ENCODE data around the gene MMUT. TPM values are rescaled to one million over a fixed set of nuclear protein-coding genes. Genes with fewer than 3 reads are reported as not detected.
"Not testable (repeated sequence)": the region's sequence is repeated elsewhere in the genome, so short reads cannot be mapped to it uniquely, and the experiment has no call there.

MMUT gene
- total RNA-seq, 1 donor from 2014 or later, result 23.5 TPM

GRCh38 chr6:49499126-49499525, 36.1 kb upstream of the MMUT start:
- no peak for DNase-seq (ENCODE audit: extremely low spot score, unreplicated experiment)
- Mint-ChIP-seq H3K4me1 (ENCODE audit: unreplicated experiment) (no peaks in the 10 kb centered on the region), H3K9me3 (ENCODE audit: unreplicated experiment) (no peaks in the 10 kb centered on the region), H3K4me3 (ENCODE audit: unreplicated experiment) (no peak overlapping the region), H3K27ac (ENCODE audit: unreplicated experiment) (no peak overlapping the region), H3K36me3 (ENCODE audit: unreplicated experiment) (no peaks in the 10 kb centered on the region), H3K27me3 (ENCODE audit: unreplicated experiment) (peaks cover 18% of the 10 kb centered on the region)
- TF ChIP-seq CTCF (IDR thresholded peaks at IDR 0.05), result no peak

GRCh38 chr6:49497304-49497703, 34.3 kb upstream of the MMUT start:
- no peak for TF ChIP-seq CTCF (IDR thresholded peaks at IDR 0.05)
- Mint-ChIP-seq H3K36me3 (ENCODE audit: unreplicated experiment) (no peaks in the 10 kb centered on the region), H3K9me3 (ENCODE audit: unreplicated experiment) (no peaks in the 10 kb centered on the region), H3K27ac (ENCODE audit: unreplicated experiment) (no peak overlapping the region), H3K27me3 (ENCODE audit: unreplicated experiment) (peaks cover 18% of the 10 kb centered on the region), H3K4me3 (ENCODE audit: unreplicated experiment) (no peak overlapping the region), H3K4me1 (ENCODE audit: unreplicated experiment) (no peaks in the 10 kb centered on the region)
- DNase-seq (ENCODE audit: extremely low spot score, unreplicated experiment), result no peak

- Mint-ChIP-seq H3K36me3 (ENCODE audit: unreplicated experiment) (peaks cover 8% of the 10 kb centered on the region), H3K9me3 (ENCODE audit: unreplicated experiment) (no peaks in the 10 kb centered on the region)
- no peak for DNase-seq (ENCODE audit: extremely low spot score, unreplicated experiment)
Measured at GRCh38 chr6:49490633-49491032, 27.6 kb upstream of the MMUT start.

GRCh38 chr6:49483380-49483779, 20.3 kb upstream of the MMUT start:
- not testable (repeated sequence) for H3K9me3 Mint-ChIP-seq (ENCODE audit: unreplicated experiment); H3K4me1 Mint-ChIP-seq (ENCODE audit: unreplicated experiment); H3K4me3 Mint-ChIP-seq (ENCODE audit: unreplicated experiment); DNase-seq (ENCODE audit: extremely low spot score, unreplicated experiment); H3K27me3 Mint-ChIP-seq (ENCODE audit: unreplicated experiment); H3K36me3 Mint-ChIP-seq (ENCODE audit: unreplicated experiment); H3K27ac Mint-ChIP-seq (ENCODE audit: unreplicated experiment)

More at GRCh38 chr6:49490633-49491032, 27.6 kb upstream of the MMUT start:
- Mint-ChIP-seq H3K27me3 (ENCODE audit: unreplicated experiment) (no peaks in the 10 kb centered on the region), H3K27ac (ENCODE audit: unreplicated experiment) (no peak overlapping the region), H3K4me3 (ENCODE audit: unreplicated experiment) (no peak overlapping the region), H3K4me1 (ENCODE audit: unreplicated experiment) (no peaks in the 10 kb centered on the region)
- no peak for TF ChIP-seq CTCF (IDR thresholded peaks at IDR 0.05)

GRCh38 chr6:49481846-49482245, 18.8 kb upstream of the MMUT start:
- H3K36me3 Mint-ChIP-seq (ENCODE audit: unreplicated experiment); H3K27me3 Mint-ChIP-seq (ENCODE audit: unreplicated experiment); DNase-seq (ENCODE audit: extremely low spot score, unreplicated experiment); H3K27ac Mint-ChIP-seq (ENCODE audit: unreplicated experiment); H3K4me3 Mint-ChIP-seq (ENCODE audit: unreplicated experiment); H3K4me1 Mint-ChIP-seq (ENCODE audit: unreplicated experiment); H3K9me3 Mint-ChIP-seq (ENCODE audit: unreplicated experiment): not testable (repeated sequence)

GRCh38 chr6:49479308-49479970, 16.4 kb upstream of the MMUT start:
- H3K4me1 Mint-ChIP-seq (ENCODE audit: unreplicated experiment), result no peaks in the 10 kb centered on the region
- H3K27ac Mint-ChIP-seq (ENCODE audit: unreplicated experiment), result no peak overlapping the region
- no peak for TF ChIP-seq CTCF (IDR thresholded peaks at IDR 0.05)
- peaks cover 9% of the 10 kb centered on the region for H3K36me3 Mint-ChIP-seq (ENCODE audit: unreplicated experiment)
- H3K9me3 Mint-ChIP-seq (ENCODE audit: unreplicated experiment), result no peaks in the 10 kb centered on the region
- DNase-seq (ENCODE audit: extremely low spot score, unreplicated experiment), result no peak
- no peak overlapping the region for H3K4me3 Mint-ChIP-seq (ENCODE audit: unreplicated experiment)
- H3K27me3 Mint-ChIP-seq (ENCODE audit: unreplicated experiment), result no peaks in the 10 kb centered on the region

GRCh38 chr6:49476564-49476963, 13.5 kb upstream of the MMUT start:
- not testable (repeated sequence) for DNase-seq (ENCODE audit: extremely low spot score, unreplicated experiment); H3K27me3 Mint-ChIP-seq (ENCODE audit: unreplicated experiment); H3K9me3 Mint-ChIP-seq (ENCODE audit: unreplicated experiment); H3K27ac Mint-ChIP-seq (ENCODE audit: unreplicated experiment); H3K4me3 Mint-ChIP-seq (ENCODE audit: unreplicated experiment); H3K4me1 Mint-ChIP-seq (ENCODE audit: unreplicated experiment)
- H3K36me3 Mint-ChIP-seq (ENCODE audit: unreplicated experiment), result peaks cover 23% of the 10 kb centered on the region
